ENCODE results near the gene GABRG3. TPM values are rescaled to one million over a fixed set of nuclear protein-coding genes. Genes with fewer than 3 reads are reported as not detected.
"Not testable (repeated sequence)": the region's sequence is repeated elsewhere in the genome, so short reads cannot be mapped to it uniquely, and the experiment has no call there.

The GABRG3 gene
- polyA plus RNA-seq, 1 donor (not counting 4 experiments of a cell fraction or from before 2014, with no cell fraction given), result not detected

- Histone ChIP-seq H3K4me1 (ENCODE audit: control insufficient read depth, extremely low read depth, insufficient read depth, low read length) (no peaks in the 10 kb centered on the region), H3K4me2 (ENCODE audit: control insufficient read depth, extremely low read depth, insufficient read depth, low read depth, low read length) (no peak overlapping the region), H3K9me3 (ENCODE audit: control insufficient read depth, low read depth, low read length) (no peaks in the 10 kb centered on the region), H3K27me3 (ENCODE audit: control insufficient read depth, extremely low read depth, insufficient read depth, low read length) (no peaks in the 10 kb centered on the region), H3K4me3 (ENCODE audit: control insufficient read depth in 2 of 3, extremely low read depth in 1 of 3, insufficient read depth in 2 of 3, low read depth in 1 of 3, low read length in 3 of 3) (no peak overlapping the region), H4K20me1 (ENCODE audit: control insufficient read depth, extremely low read depth, insufficient read depth, low read length) (no peaks in the 10 kb centered on the region), H3K9me1 (ENCODE audit: control insufficient read depth, extremely low read depth, insufficient read depth, low read length) (no peaks in the 10 kb centered on the region), H2AFZ (ENCODE audit: control insufficient read depth, low read length) (no peak overlapping the region), H3K36me3 (ENCODE audit: control insufficient read depth in 2 of 2, extremely low read depth in 1 of 2, insufficient read depth in 2 of 2, low read length in 2 of 2) (no peaks in the 10 kb centered on the region), H3K79me2 (ENCODE audit: control insufficient read depth, insufficient read depth, low read length) (no peaks in the 10 kb centered on the region), H3K9ac (ENCODE audit: control insufficient read depth, extremely low read depth, insufficient read depth, low read length) (no peak overlapping the region), H3K27ac (ENCODE audit: control insufficient read depth, insufficient read depth, low read length) (no peak overlapping the region)
- FAIRE-seq, result no peak
- DNase-seq (ENCODE audit: low read depth, low spot score), result no peak
- dilution Hi-C loops (cut with MboI; ENCODE audit: extremely low pct_ligation_motif_present, low sequenced_read_pairs), result no loop called here
- no peak for TF ChIP-seq EZH2 (IDR thresholded peaks at IDR 0.05; ENCODE audit: low read length)
- no peak for TF ChIP-seq CTCF (optimal IDR thresholded peaks at IDR 0.05 in 1 of 3, IDR thresholded peaks at IDR 0.05 in 1 of 3, conservative IDR thresholded peaks at IDR 0.05 in 1 of 3; ENCODE audit: extremely low read depth in 1 of 3, insufficient read depth in 2 of 3, low read length in 3 of 3)
These were observed 14.1 kb downstream of the GABRG3 start for GRCh38 chr15:26985050-26985449.

GRCh38 chr15:26996250-26996649 lies 25.3 kb downstream of the GABRG3 start:
- Histone ChIP-seq H3K9me3 (ENCODE audit: control insufficient read depth, low read depth, low read length) (no peaks in the 10 kb centered on the region), H3K9ac (ENCODE audit: control insufficient read depth, extremely low read depth, insufficient read depth, low read length) (no peak overlapping the region), H4K20me1 (ENCODE audit: control insufficient read depth, extremely low read depth, insufficient read depth, low read length) (no peaks in the 10 kb centered on the region), H3K36me3 (ENCODE audit: control insufficient read depth in 2 of 2, extremely low read depth in 1 of 2, insufficient read depth in 2 of 2, low read length in 2 of 2) (no peaks in the 10 kb centered on the region), H2AFZ (ENCODE audit: control insufficient read depth, low read length) (no peak overlapping the region), H3K4me2 (ENCODE audit: control insufficient read depth, extremely low read depth, insufficient read depth, low read depth, low read length) (no peak overlapping the region), H3K4me1 (ENCODE audit: control insufficient read depth, extremely low read depth, insufficient read depth, low read length) (no peaks in the 10 kb centered on the region), H3K27ac (ENCODE audit: control insufficient read depth, insufficient read depth, low read length) (no peak overlapping the region), H3K9me1 (ENCODE audit: control insufficient read depth, extremely low read depth, insufficient read depth, low read length) (no peaks in the 10 kb centered on the region), H3K4me3 (ENCODE audit: control insufficient read depth in 2 of 3, extremely low read depth in 1 of 3, insufficient read depth in 2 of 3, low read depth in 1 of 3, low read length in 3 of 3) (no peak overlapping the region), H3K79me2 (ENCODE audit: control insufficient read depth, insufficient read depth, low read length) (no peaks in the 10 kb centered on the region), H3K27me3 (ENCODE audit: control insufficient read depth, extremely low read depth, insufficient read depth, low read length) (no peaks in the 10 kb centered on the region)
- dilution Hi-C loops (cut with MboI; ENCODE audit: extremely low pct_ligation_motif_present, low sequenced_read_pairs), result no loop called here
- DNase-seq (ENCODE audit: low read depth, low spot score) (no peak), FAIRE-seq (no peak)
- TF ChIP-seq CTCF (optimal IDR thresholded peaks at IDR 0.05 in 1 of 3, IDR thresholded peaks at IDR 0.05 in 1 of 3, conservative IDR thresholded peaks at IDR 0.05 in 1 of 3; ENCODE audit: extremely low read depth in 1 of 3, insufficient read depth in 2 of 3, low read length in 3 of 3) (no peak), EZH2 (IDR thresholded peaks at IDR 0.05; ENCODE audit: low read length) (no peak)

GRCh38 chr15:27003003-27003402 lies 32.0 kb downstream of the GABRG3 start:
- H3K36me3 ChIP-seq (ENCODE audit: control insufficient read depth in 2 of 2, extremely low read depth in 1 of 2, insufficient read depth in 2 of 2, low read length in 2 of 2); H4K20me1 ChIP-seq (ENCODE audit: control insufficient read depth, extremely low read depth, insufficient read depth, low read length); H3K79me2 ChIP-seq (ENCODE audit: control insufficient read depth, insufficient read depth, low read length); H3K9me1 ChIP-seq (ENCODE audit: control insufficient read depth, extremely low read depth, insufficient read depth, low read length); H3K9ac ChIP-seq (ENCODE audit: control insufficient read depth, extremely low read depth, insufficient read depth, low read length); H2AFZ ChIP-seq (ENCODE audit: control insufficient read depth, low read length); H3K27ac ChIP-seq (ENCODE audit: control insufficient read depth, insufficient read depth, low read length); H3K4me3 ChIP-seq (ENCODE audit: control insufficient read depth in 2 of 3, extremely low read depth in 1 of 3, insufficient read depth in 2 of 3, low read depth in 1 of 3, low read length in 3 of 3); dilution Hi-C loops (cut with MboI; ENCODE audit: extremely low pct_ligation_motif_present, low sequenced_read_pairs); H3K4me2 ChIP-seq (ENCODE audit: control insufficient read depth, extremely low read depth, insufficient read depth, low read depth, low read length); H3K9me3 ChIP-seq (ENCODE audit: control insufficient read depth, low read depth, low read length); FAIRE-seq; H3K27me3 ChIP-seq (ENCODE audit: control insufficient read depth, extremely low read depth, insufficient read depth, low read length); DNase-seq (ENCODE audit: low read depth, low spot score); H3K4me1 ChIP-seq (ENCODE audit: control insufficient read depth, extremely low read depth, insufficient read depth, low read length): not testable (repeated sequence)

- H4K20me1 ChIP-seq (ENCODE audit: control insufficient read depth, extremely low read depth, insufficient read depth, low read length); H3K9me1 ChIP-seq (ENCODE audit: control insufficient read depth, extremely low read depth, insufficient read depth, low read length); FAIRE-seq; H3K9me3 ChIP-seq (ENCODE audit: control insufficient read depth, low read depth, low read length); H3K27ac ChIP-seq (ENCODE audit: control insufficient read depth, insufficient read depth, low read length); H2AFZ ChIP-seq (ENCODE audit: control insufficient read depth, low read length); H3K9ac ChIP-seq (ENCODE audit: control insufficient read depth, extremely low read depth, insufficient read depth, low read length); H3K36me3 ChIP-seq (ENCODE audit: control insufficient read depth in 2 of 2, extremely low read depth in 1 of 2, insufficient read depth in 2 of 2, low read length in 2 of 2); H3K4me1 ChIP-seq (ENCODE audit: control insufficient read depth, extremely low read depth, insufficient read depth, low read length); H3K27me3 ChIP-seq (ENCODE audit: control insufficient read depth, extremely low read depth, insufficient read depth, low read length); dilution Hi-C loops (cut with MboI; ENCODE audit: extremely low pct_ligation_motif_present, low sequenced_read_pairs); H3K4me3 ChIP-seq (ENCODE audit: control insufficient read depth in 2 of 3, extremely low read depth in 1 of 3, insufficient read depth in 2 of 3, low read depth in 1 of 3, low read length in 3 of 3); H3K4me2 ChIP-seq (ENCODE audit: control insufficient read depth, extremely low read depth, insufficient read depth, low read depth, low read length); H3K79me2 ChIP-seq (ENCODE audit: control insufficient read depth, insufficient read depth, low read length); DNase-seq (ENCODE audit: low read depth, low spot score): not testable (repeated sequence)
These were observed 33.2 kb downstream of the GABRG3 start for GRCh38 chr15:27004226-27004625.
